Right hindlimb (tissue), 1 donor: ENCODE results near the gene TSR1.
"Not testable (repeated sequence)": the region's sequence is repeated elsewhere in the genome, so short reads cannot be mapped to it uniquely, and the experiment has no call there.

ENCODE experiments used
- DNase-seq: peaks from one replicate; pipeline ENCODE4 v3.0.0-alpha.2; 2018

TSR1 gene

GRCh38 chr17:2335726-2336214, 487 bp downstream of the TSR1 start:
- no peak for DNase-seq

GRCh38 chr17:2331303-2331702, 5.0 kb downstream of the TSR1 start:
- no peak for DNase-seq

- DNase-seq = no peak
These were observed 12.5 kb downstream of the TSR1 start for GRCh38 chr17:2323629-2324314.

GRCh38 chr17:2321399-2321798, 14.9 kb downstream of the TSR1 start:
- DNase-seq = no peak

- DNase-seq = no peak
These were observed 17.2 kb downstream of the TSR1 start for GRCh38 chr17:2319051-2319450.

- no peak for DNase-seq
These were observed 18.5 kb downstream of the TSR1 start for GRCh38 chr17:2317796-2318195.

GRCh38 chr17:2316916-2317205, 19.4 kb downstream of the TSR1 start:
- DNase-seq = not testable (repeated sequence)

- DNase-seq = no peak
These were observed 23.5 kb downstream of the TSR1 start for GRCh38 chr17:2312736-2313135.

- no peak for DNase-seq
These were observed 26.7 kb downstream of the TSR1 start for GRCh38 chr17:2309338-2310154.

- no peak for DNase-seq
These were observed 31.3 kb downstream of the TSR1 start for GRCh38 chr17:2304931-2305330.

- DNase-seq = peak; percentile 95
These were observed 32.8 kb downstream of the TSR1 start, which contains the start of the genes SMG6 and SRR for GRCh38 chr17:2303204-2304188. TSS of gene SMG6 (minus strand) at chr17:2303785. CDS start at chr17:2303720, 65 bp downstream. TSS of gene SRR (plus strand) at chr17:2303950. CDS start at chr17:2315561, 11,611 bp downstream.

- no peak for DNase-seq
These were observed 33.5 kb downstream of the TSR1 start for GRCh38 chr17:2302778-2303203.

GRCh38 chr17:2299756-2300155, 36.5 kb downstream of the TSR1 start:
- no peak for DNase-seq

GRCh38 chr17:2299136-2299535, 37.1 kb downstream of the TSR1 start:
- no peak for DNase-seq

- DNase-seq = no peak
These were observed 39.2 kb downstream of the TSR1 start for GRCh38 chr17:2297023-2297422.

GRCh38 chr17:2295575-2295974, 40.7 kb downstream of the TSR1 start:
- DNase-seq = no peak

GRCh38 chr17:2292100-2292499, 44.2 kb downstream of the TSR1 start:
- DNase-seq = no peak

- no peak for DNase-seq
These were observed 46.3 kb downstream of the TSR1 start for GRCh38 chr17:2289878-2290478.

- no peak for DNase-seq
These were observed 53.0 kb downstream of the TSR1 start for GRCh38 chr17:2283302-2283701.

GRCh38 chr17:2282297-2282873, 53.9 kb downstream of the TSR1 start:
- no peak for DNase-seq

- no peak for DNase-seq
These were observed 56.5 kb downstream of the TSR1 start for GRCh38 chr17:2279707-2280106.
